ENCODE results near the gene MCF2L2. TPM values are rescaled to one million over a fixed set of nuclear protein-coding genes. Genes with fewer than 3 reads are reported as not detected.

MCF2L2 gene
- total and polyA plus RNA-seq, 9 of the 15 experiments (the other 6 are each of a cell fraction or from before 2014, with no cell fraction given), result 0.56 to 4.2 (median 3.0) TPM

DNA sequence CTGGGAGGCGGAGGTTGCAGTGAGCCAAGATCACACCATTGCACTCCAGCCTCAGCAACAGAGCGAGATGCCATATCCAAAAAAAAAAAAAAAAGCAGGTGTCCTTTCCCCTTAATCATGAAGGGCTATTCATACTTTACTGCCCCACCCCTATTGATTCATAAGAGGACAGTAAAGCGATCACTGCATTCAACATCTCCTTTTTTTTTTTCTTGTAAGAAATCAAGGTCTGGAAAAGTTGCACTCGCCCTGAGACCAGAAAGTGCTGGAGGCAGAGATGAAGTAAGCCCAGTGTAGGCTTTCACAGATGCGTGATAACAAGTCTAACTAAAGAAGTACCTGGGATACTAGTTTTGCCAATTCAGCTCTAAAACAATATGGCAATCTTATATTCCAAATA lies 151.2 kb downstream of the MCF2L2 start:
- Histone ChIP-seq H3K4me1 (replicated peaks in 1 of 2; ENCODE audit: control insufficient read depth in 2 of 2, insufficient read depth in 2 of 2, low read length in 2 of 2) (peaks cover 0 to 9% of the 10 kb centered on the region in 2 experiments; a peak in 2 of 5 replicates), H3K27me3 (ENCODE audit: control insufficient read depth in 2 of 2, insufficient read depth in 2 of 2, low read length in 2 of 2) (no peaks in the 10 kb centered on the region), H3K36me3 (ENCODE audit: control insufficient read depth, insufficient read depth, low read length) (peaks cover under 1% of the 10 kb centered on the region; the same call in 1 of the 3 replicates), H3K4me3 (no peak overlapping the region), H3K9me1 (ENCODE audit: control insufficient read depth, insufficient read depth, low read length) (no peaks in the 10 kb centered on the region), H3K27ac (ENCODE audit: extremely low read depth, low read depth, low read length) (no peak overlapping the region), H2AFZ (ENCODE audit: low read depth, low read length) (no peak overlapping the region), H4K20me1 (replicated peaks; ENCODE audit: control insufficient read depth, insufficient read depth, low read length) (no peaks in the 10 kb centered on the region), H3K79me2 (ENCODE audit: control insufficient read depth, insufficient read depth, low read length) (0 out of 3 replicates have a peak, but pooled peaks cover under 1% of the 10 kb centered on the region), H3K9ac (ENCODE audit: insufficient read depth in 1 of 2, low read depth in 2 of 2, low read length in 2 of 2) (no peak overlapping the region), H3K4me2 (ENCODE audit: insufficient read depth, low read length) (no peak overlapping the region), H3K9me3 (replicated peaks; ENCODE audit: control insufficient read depth, insufficient read depth, low read depth, low read length) (no peaks in the 10 kb centered on the region)
- ATAC-seq (no peak), FAIRE-seq (no peak), DNase-seq (ENCODE audit: extremely low read depth in 1 of 4, low spot score in 3 of 4) (no peak)
- TF ChIP-seq, protein P1, sequence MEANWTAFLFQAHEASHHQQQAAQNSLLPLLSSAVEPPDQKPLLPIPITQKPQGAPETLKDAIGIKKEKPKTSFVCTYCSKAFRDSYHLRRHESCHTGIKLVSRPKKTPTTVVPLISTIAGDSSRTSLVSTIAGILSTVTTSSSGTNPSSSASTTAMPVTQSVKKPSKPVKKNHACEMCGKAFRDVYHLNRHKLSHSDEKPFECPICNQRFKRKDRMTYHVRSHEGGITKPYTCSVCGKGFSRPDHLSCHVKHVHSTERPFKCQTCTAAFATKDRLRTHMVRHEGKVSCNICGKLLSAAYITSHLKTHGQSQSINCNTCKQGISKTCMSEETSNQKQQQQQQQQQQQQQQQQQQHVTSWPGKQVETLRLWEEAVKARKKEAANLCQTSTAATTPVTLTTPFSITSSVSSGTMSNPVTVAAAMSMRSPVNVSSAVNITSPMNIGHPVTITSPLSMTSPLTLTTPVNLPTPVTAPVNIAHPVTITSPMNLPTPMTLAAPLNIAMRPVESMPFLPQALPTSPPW (CRISPR knock-in tag; IDR thresholded peaks at IDR 0.05), result no peak
- no peak for TF ChIP-seq PTRF (tag; IDR thresholded peaks at IDR 0.05)
- TF ChIP-seq ZNF124 (CRISPR knock-in tag; IDR thresholded peaks at IDR 0.05), result no peak
- TF ChIP-seq TCF7 (IDR thresholded peaks at IDR 0.05; ENCODE audit: borderline replicate concordance), result no peak
- TF ChIP-seq GABPB1 (CRISPR knock-in tag; IDR thresholded peaks at IDR 0.05), result no peak
- no peak for TF ChIP-seq HDAC6 (IDR thresholded peaks at IDR 0.05; ENCODE audit: low read depth, low read length)
- no peak for TF ChIP-seq RAD21 (CRISPR knock-in tag; conservative IDR thresholded peaks at IDR 0.05 in 1 of 2, IDR thresholded peaks at IDR 0.05 in 1 of 2)
- TF ChIP-seq KLF13 (tag; IDR thresholded peaks at IDR 0.05; ENCODE audit: borderline replicate concordance, low read depth), result no peak
- TF ChIP-seq, protein P2, sequence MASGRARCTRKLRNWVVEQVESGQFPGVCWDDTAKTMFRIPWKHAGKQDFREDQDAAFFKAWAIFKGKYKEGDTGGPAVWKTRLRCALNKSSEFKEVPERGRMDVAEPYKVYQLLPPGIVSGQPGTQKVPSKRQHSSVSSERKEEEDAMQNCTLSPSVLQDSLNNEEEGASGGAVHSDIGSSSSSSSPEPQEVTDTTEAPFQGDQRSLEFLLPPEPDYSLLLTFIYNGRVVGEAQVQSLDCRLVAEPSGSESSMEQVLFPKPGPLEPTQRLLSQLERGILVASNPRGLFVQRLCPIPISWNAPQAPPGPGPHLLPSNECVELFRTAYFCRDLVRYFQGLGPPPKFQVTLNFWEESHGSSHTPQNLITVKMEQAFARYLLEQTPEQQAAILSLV (tag; IDR thresholded peaks at IDR 0.05), result no peak
- TF ChIP-seq ADNP (tag; IDR thresholded peaks at IDR 0.05), result no peak
- TF ChIP-seq, protein P3, sequence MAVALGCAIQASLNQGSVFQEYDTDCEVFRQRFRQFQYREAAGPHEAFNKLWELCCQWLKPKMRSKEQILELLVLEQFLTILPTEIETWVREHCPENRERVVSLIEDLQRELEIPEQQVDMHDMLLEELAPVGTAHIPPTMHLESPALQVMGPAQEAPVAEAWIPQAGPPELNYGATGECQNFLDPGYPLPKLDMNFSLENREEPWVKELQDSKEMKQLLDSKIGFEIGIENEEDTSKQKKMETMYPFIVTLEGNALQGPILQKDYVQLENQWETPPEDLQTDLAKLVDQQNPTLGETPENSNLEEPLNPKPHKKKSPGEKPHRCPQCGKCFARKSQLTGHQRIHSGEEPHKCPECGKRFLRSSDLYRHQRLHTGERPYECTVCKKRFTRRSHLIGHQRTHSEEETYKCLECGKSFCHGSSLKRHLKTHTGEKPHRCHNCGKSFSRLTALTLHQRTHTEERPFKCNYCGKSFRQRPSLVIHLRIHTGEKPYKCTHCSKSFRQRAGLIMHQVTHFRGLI (CRISPR knock-in tag; IDR thresholded peaks at IDR 0.05), result no peak
- TF ChIP-seq, protein P4, sequence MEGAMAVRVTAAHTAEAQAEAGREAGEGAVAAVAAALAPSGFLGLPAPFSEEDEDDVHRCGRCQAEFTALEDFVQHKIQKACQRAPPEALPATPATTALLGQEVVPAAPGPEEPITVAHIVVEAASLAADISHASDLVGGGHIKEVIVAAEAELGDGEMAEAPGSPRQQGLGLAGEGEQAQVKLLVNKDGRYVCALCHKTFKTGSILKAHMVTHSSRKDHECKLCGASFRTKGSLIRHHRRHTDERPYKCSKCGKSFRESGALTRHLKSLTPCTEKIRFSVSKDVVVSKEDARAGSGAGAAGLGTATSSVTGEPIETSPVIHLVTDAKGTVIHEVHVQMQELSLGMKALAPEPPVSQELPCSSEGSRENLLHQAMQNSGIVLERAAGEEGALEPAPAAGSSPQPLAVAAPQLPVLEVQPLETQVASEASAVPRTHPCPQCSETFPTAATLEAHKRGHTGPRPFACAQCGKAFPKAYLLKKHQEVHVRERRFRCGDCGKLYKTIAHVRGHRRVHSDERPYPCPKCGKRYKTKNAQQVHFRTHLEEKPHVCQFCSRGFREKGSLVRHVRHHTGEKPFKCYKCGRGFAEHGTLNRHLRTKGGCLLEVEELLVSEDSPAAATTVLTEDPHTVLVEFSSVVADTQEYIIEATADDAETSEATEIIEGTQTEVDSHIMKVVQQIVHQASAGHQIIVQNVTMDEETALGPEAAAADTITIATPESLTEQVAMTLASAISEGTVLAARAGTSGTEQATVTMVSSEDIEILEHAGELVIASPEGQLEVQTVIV (CRISPR knock-in tag; IDR thresholded peaks at IDR 0.05; ENCODE audit: borderline replicate concordance), result no peak
- no peak for TF ChIP-seq KDM2B (CRISPR knock-in tag; IDR thresholded peaks at IDR 0.05)
- no peak for TF ChIP-seq SOX6 (IDR thresholded peaks at IDR 0.05)
- intact Hi-C loops (cut with micrococcal nuclease) (no loop called here), in situ Hi-C loops (cut with MboI) (no loop called here)
- POLR2A ChIA-PET, result interaction anchor here (1.1 to 1.5 kb wide), 3 partner anchors 10 to 91 kb away, joined by 3 to 4 read pairs (median 3); no protein-coding TSS in a partner anchor
- CTCF ChIA-PET (ENCODE audit: low intra/inter-chr PET ratio), result no interaction called here
- WGBS (ENCODE audit: insufficient coverage, low coverage, missing lambda C conversion rate), result 78% methylated on average over 5 of the region's 5 CpGs
- no TSS peak for BruUV-seq (replicated peaks)
